PFSK-1 (cell line): ENCODE measurements around the gene UBE2O.

Experiments used
- FOXP2 ChIP-seq: optimal IDR thresholded peaks from 2 replicates; pipeline ENCODE3; 2011; ENCODE audit warnings: borderline replicate concordance, control low read depth, inconsistent platforms; ENCODE audit not compliant: insufficient read depth; ENCODE audit errors: extremely low read length, extremely low read depth
- POLR2AphosphoS5 ChIP-seq: IDR thresholded peaks from 2 replicates; pipeline ENCODE4 v1.6.1; 2012; ENCODE audit warnings: low read depth, mild to moderate bottlenecking, control low read depth, low read length, moderate library complexity
- SIN3A ChIP-seq: IDR thresholded peaks from 2 replicates; pipeline ENCODE4 v1.6.1; 2012; ENCODE audit warnings: mild to moderate bottlenecking, low read length, moderate library complexity, borderline replicate concordance; ENCODE audit not compliant: insufficient read depth
- TAF1 ChIP-seq: IDR thresholded peaks from 2 replicates; pipeline ENCODE4 v1.6.1; 2012; ENCODE audit warnings: low read length, control low read depth, borderline replicate concordance; ENCODE audit not compliant: insufficient read depth
- TF ChIP-seq, protein P1 (sequence below), 2 experiments: IDR thresholded peaks; 2 replicates each; pipeline versions ENCODE4 v1.6.1 to v1.8.0; 2011 to 2012; ENCODE audit warnings: low read depth in 2 of 2, low read length in 2 of 2, control low read depth in 1 of 2, inconsistent platforms in 1 of 2, mild to moderate bottlenecking in 1 of 2, moderate library complexity in 1 of 2; ENCODE audit not compliant: insufficient read depth in 1 of 2

Gene UBE2O

DNA sequence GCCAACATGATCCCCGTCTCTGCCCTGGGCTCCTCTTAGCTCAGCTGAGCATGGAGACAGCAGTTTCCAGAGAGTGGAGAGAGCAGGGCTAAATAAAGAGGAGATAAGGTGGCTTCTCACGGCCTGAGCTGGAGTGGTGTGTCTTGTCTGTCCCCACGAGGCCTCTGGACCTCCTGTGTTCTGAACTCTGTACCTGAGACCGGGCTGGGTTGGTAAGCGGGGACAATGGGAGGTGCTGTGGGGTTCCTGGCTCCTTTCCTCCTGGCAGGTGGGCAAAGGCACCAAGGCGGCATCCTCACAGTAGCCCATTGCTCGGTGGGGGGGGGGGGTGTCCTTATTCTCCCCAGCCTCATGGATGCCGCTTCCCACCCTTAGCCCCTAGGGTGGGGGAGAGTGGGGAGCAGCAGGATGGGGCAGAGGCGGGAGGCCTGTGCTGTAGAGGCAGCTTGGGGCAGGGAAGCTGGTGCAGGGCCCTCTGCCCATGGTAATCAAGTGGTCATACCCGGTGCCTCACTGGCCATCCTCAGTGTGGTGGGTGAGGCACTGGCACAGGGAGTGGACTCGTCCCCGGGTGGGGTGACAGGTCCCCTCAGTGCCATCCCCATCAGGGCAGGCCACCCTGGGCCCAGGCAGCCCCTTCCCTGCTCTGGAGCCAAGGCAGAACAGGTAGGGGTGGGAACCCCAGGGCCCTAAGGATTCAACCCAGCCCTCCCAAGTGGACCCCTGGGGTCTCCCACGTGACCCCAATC lies 17.2 kb upstream of the UBE2O start:
- TF ChIP-seq, protein P1, sequence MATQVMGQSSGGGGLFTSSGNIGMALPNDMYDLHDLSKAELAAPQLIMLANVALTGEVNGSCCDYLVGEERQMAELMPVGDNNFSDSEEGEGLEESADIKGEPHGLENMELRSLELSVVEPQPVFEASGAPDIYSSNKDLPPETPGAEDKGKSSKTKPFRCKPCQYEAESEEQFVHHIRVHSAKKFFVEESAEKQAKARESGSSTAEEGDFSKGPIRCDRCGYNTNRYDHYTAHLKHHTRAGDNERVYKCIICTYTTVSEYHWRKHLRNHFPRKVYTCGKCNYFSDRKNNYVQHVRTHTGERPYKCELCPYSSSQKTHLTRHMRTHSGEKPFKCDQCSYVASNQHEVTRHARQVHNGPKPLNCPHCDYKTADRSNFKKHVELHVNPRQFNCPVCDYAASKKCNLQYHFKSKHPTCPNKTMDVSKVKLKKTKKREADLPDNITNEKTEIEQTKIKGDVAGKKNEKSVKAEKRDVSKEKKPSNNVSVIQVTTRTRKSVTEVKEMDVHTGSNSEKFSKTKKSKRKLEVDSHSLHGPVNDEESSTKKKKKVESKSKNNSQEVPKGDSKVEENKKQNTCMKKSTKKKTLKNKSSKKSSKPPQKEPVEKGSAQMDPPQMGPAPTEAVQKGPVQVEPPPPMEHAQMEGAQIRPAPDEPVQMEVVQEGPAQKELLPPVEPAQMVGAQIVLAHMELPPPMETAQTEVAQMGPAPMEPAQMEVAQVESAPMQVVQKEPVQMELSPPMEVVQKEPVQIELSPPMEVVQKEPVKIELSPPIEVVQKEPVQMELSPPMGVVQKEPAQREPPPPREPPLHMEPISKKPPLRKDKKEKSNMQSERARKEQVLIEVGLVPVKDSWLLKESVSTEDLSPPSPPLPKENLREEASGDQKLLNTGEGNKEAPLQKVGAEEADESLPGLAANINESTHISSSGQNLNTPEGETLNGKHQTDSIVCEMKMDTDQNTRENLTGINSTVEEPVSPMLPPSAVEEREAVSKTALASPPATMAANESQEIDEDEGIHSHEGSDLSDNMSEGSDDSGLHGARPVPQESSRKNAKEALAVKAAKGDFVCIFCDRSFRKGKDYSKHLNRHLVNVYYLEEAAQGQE (IDR thresholded peaks at IDR 0.05; ENCODE audit: insufficient read depth in 1 of 2, low read depth in 2 of 2, low read length in 2 of 2), result no peak
- TF ChIP-seq TAF1 (no peak), POLR2AphosphoS5 (no peak), SIN3A (no peak), FOXP2 (no peak)

DNA sequence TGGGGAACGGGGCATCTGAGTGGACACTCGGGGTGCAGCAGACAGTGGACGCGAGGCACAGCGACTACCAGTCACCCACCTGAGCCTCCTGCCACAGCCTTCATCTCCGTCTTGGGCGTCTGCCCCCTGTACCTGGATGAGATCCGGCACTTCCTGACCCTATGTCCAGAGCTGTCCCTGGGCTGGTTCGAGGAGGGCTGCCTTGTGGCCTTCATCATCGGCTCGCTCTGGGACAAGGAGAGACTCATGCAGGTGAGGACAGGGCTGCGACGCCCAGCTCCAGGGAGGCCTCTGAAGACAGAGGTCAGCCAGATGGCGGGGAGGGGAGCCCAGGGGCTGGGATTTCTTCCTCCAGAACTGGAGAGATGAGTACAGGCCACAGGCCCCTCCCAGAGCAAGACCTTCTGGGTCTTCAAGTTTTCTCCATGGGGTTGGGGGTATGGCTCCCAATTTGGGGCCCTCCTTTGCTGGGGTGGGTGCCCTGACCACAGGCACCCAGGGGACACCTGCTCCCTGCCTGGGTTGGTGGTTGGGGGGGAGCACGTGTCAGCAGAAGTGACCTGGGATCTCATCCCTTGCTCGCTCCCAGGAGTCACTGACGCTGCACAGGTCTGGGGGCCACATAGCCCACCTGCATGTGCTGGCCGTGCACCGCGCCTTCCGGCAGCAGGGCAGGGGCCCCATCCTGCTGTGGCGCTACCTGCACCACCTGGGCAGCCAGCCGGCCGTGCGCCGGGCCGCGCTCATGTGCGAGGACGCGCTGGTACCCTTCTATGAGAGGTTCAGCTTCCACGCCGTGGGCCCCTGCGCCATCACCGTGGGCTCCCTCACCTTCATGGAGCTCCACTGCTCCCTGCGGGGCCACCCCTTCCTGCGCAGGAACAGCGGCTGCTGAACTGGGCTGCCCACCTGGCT lies 16.4 kb upstream of the UBE2O start:
- no peak for TF ChIP-seq POLR2AphosphoS5
- no peak for TF ChIP-seq TAF1

DNA sequence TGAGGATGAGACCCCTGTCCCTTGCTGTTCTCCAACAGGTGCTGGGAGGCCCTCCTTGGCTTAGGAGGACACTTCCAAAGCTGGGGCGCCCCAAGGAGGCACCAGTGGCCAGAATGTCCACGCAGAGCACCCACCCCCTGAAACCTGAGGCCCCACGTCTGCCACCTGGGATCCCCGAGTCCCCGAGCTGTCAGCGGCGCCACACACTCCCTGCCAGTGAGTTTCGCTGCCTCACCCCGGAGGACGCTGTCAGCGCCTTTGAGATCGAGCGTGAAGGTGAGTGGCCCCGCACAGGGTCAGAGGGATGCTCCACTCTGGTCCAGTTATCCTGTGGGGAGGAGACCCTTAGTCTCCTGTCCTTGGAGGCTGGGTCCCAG lies 15.7 kb upstream of the UBE2O start:
- TF ChIP-seq TAF1, result no peak
- TF ChIP-seq SIN3A, result no peak
- TF ChIP-seq POLR2AphosphoS5, result no peak
- TF ChIP-seq, protein P1 (IDR thresholded peaks at IDR 0.05; ENCODE audit: insufficient read depth in 1 of 2, low read depth in 2 of 2, low read length in 2 of 2), result no peak
- TF ChIP-seq FOXP2, result no peak

DNA sequence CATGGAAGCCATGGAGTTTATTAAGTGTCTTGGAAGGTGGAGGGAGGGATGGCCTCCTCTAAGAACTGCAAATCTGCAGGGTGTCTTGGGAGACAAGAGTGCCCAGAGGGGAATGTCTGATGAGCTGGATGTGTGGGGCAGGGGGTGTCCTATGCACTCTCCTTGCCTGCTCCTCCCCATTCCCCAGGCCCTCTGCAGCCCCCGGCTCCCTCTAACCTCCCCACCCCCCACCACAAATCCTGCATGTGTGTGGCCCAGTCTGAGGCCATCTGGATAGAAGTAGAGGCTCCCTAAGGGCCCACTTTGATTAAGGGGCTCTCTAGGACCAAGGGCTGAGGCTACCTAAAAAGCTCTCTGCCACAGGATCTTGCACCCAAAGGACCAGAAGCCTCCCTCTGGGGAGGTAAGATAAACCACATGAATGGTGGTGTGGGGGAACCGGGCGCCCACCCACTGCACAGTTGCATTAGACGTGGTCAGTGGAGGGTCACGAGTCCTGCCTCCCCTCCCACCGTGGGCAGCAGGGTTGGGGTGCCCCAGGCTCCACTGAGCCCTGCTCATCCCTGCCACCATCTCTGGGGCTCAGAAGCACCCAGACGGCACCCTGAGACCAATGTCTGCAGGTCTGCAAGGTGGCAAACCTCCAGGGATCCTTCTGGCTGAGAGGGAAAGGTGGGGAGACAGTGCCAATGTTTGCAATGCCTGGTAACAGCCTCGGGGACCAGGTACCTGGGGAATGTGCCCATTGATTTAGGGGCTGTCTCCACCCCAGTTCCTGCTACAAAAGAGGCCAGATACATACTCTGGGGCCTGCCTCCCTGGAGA lies 15.1 kb upstream of the UBE2O start:
- TF ChIP-seq, protein P1 (IDR thresholded peaks at IDR 0.05; ENCODE audit: insufficient read depth in 1 of 2, low read depth in 2 of 2, low read length in 2 of 2), result no peak
- TF ChIP-seq FOXP2, result no peak
- TF ChIP-seq TAF1, result no peak
- TF ChIP-seq SIN3A, result no peak

DNA sequence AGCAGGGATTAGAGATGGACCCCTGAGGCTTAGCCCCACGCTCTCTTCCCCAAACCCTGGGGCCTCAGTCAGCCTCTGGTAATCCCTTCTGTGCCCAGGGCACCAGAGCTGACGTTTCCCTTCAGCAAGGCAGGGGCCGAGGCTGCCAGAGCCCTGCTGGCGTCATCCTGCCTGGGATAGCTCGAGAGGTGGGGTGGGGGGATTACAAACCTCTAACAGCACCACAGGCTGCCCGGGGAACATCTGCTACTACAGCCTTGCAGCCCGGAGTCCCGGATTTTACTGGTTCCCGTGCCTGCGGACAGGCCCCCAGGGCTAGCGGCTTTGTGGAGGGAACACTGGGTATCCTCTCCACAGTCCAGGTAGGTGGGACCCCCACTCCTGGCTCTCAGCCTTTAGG lies 14.4 kb upstream of the UBE2O start, which contains the start of gene AANAT:
Gene AANAT (plus strand): TSS at position 238 of the 400 bp plus-strand sequence. CDS start 1,144 bp downstream, outside the sequence.
- TF ChIP-seq SIN3A, result no peak
- no peak for TF ChIP-seq TAF1
- TF ChIP-seq, protein P1 (IDR thresholded peaks at IDR 0.05; ENCODE audit: insufficient read depth in 1 of 2, low read depth in 2 of 2, low read length in 2 of 2), result no peak
- TF ChIP-seq POLR2AphosphoS5, result no peak
- no peak for TF ChIP-seq FOXP2
